HG03097 (cell line): Measurements from ENCODE around the gene POC1A.
"Not testable (repeated sequence)": the region's sequence is repeated elsewhere in the genome, so short reads cannot be mapped to it uniquely, and the experiment has no call there.

ENCODE experiments used
- ATAC-seq: cut with Tn5 transposase; IDR thresholded peaks from one replicate; pipeline ENCODE4 v1.9.1; 2021; ENCODE audit not compliant: unreplicated experiment, low FRiP score

Gene POC1A

GRCh38 chr3:52036222-52036694 lies 118.0 kb downstream of the POC1A start:
- ATAC-seq = peak; percentile 53

GRCh38 chr3:52034651-52035050 lies 119.6 kb downstream of the POC1A start:
- no peak for ATAC-seq

GRCh38 chr3:52034212-52034611 lies 120.0 kb downstream of the POC1A start:
- no peak for ATAC-seq

- not testable (repeated sequence) for ATAC-seq
Observed at GRCh38 chr3:52033748-52034147, 120.5 kb downstream of the POC1A start.

- no peak for ATAC-seq
Observed at GRCh38 chr3:52032702-52033408, 121.4 kb downstream of the POC1A start.

GRCh38 chr3:52031896-52032295 lies 122.3 kb downstream of the POC1A start:
- no peak for ATAC-seq

GRCh38 chr3:52030714-52031310 lies 123.4 kb downstream of the POC1A start:
- ATAC-seq = no peak

- no peak for ATAC-seq
Observed at GRCh38 chr3:52029535-52029934, 124.7 kb downstream of the POC1A start.

GRCh38 chr3:52029053-52029452 lies 125.2 kb downstream of the POC1A start:
- no peak for ATAC-seq

- no peak for ATAC-seq
Observed at GRCh38 chr3:52028572-52028971, 125.7 kb downstream of the POC1A start.

- ATAC-seq = no peak
Observed at GRCh38 chr3:52026041-52026440, 128.2 kb downstream of the POC1A start.

GRCh38 chr3:52025453-52025852 lies 128.8 kb downstream of the POC1A start:
- no peak for ATAC-seq
